ENCODE data around the gene ADAMTS2.

ADAMTS2 gene

DNA sequence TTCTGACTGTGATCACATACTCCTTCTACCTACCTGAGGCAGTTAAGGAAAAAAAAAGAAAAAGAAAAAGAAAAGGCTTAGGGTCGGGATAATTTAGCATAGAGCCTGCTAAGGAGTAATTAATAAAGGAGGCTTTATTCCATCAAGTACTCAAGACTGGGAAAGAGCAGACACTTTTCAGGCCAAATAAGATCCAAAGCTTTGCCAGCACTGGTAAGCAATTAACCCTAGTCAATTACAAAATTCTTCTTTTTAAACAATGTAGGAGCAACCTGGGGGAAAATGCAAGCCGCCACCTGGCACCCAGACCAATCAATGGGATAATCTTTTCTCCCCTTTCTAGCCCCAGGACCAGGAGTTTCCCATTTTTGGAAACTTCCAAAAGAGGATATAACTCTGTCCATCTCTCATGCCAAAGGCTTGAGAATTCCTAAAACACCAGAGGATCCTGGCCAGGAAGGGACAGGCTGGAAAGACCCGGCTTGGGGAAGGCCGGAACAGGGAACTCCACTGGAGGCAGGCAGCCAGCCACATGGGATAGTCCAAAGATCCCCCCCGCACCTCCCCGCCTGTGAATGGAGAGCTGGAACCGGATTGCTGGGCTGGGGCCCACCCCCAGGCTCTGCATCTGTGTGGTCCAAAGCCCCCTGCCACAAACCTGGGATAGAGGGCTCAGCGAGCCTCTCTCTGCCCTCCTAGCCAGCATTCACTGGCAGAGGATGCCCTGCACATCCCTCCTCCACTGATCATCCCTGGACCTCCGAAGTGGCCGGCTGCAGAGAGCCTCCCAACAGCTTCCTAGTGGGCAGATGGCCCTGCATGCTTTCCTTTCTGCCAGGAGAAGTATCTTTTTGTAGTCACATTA lies 167.3 kb downstream of the ADAMTS2 start:
- H3K27ac ChIP-seq: no peak overlapping the region
- H3K4me3 ChIP-seq (ENCODE audit: low read depth, low read length): no peak overlapping the region
- no peaks in the 10 kb centered on the region for H3K79me2 ChIP-seq
- no peaks in the 10 kb centered on the region for H3K4me1 ChIP-seq
- H3K9me3 ChIP-seq (ENCODE audit: control insufficient read depth, low read length): no peaks in the 10 kb centered on the region
- no peak overlapping the region for H2AFZ ChIP-seq
- no peak overlapping the region for H3K9ac ChIP-seq
- H3K4me2 ChIP-seq (ENCODE audit: low read length): no peak overlapping the region
- TF ChIP-seq, protein P1, sequence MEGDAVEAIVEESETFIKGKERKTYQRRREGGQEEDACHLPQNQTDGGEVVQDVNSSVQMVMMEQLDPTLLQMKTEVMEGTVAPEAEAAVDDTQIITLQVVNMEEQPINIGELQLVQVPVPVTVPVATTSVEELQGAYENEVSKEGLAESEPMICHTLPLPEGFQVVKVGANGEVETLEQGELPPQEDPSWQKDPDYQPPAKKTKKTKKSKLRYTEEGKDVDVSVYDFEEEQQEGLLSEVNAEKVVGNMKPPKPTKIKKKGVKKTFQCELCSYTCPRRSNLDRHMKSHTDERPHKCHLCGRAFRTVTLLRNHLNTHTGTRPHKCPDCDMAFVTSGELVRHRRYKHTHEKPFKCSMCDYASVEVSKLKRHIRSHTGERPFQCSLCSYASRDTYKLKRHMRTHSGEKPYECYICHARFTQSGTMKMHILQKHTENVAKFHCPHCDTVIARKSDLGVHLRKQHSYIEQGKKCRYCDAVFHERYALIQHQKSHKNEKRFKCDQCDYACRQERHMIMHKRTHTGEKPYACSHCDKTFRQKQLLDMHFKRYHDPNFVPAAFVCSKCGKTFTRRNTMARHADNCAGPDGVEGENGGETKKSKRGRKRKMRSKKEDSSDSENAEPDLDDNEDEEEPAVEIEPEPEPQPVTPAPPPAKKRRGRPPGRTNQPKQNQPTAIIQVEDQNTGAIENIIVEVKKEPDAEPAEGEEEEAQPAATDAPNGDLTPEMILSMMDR (IDR thresholded peaks at IDR 0.05): no peak
- peaks cover 3% of the 10 kb centered on the region for H3K27me3 ChIP-seq (ENCODE audit: control insufficient read depth, insufficient read depth, low read length)
- no peaks in the 10 kb centered on the region for H3K36me3 ChIP-seq (ENCODE audit: control insufficient read depth, insufficient read depth, low read length)

DNA sequence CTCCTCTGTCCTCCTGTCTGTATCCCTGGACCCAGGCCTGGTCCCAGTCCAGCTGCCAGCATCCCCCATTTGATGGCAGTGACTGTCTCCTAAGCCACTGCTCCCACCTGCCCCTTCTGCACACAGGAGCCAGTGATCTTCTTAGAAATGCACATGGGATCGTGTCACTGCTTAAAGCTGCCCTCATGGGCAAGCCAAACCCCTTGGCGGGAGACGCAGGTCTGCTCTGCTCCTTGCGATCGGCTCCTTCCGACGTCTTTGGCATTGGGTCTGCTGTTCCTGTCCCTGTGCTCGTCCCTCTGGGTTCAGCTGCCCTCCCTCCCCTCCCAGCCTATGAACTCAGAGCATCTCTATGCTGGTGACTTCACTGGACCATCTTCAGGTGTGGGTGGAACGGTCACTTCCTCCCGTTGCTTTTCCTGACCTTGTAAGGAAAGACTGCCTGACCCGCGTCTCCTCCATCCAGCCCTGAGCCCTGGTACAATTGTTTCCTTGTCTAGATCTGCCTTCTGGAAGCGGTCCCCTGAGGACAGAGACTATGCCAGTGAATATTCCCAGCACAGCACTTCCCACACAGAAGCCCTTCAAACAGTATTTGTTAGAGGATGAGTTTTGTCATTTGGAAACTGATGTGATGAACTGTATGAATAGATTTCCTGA lies 168.6 kb downstream of the ADAMTS2 start:
- peaks cover 3% of the 10 kb centered on the region for H3K27me3 ChIP-seq (ENCODE audit: control insufficient read depth, insufficient read depth, low read length)
- no peak overlapping the region for H3K9ac ChIP-seq
- no peak overlapping the region for H3K4me3 ChIP-seq (ENCODE audit: low read depth, low read length)
- H2AFZ ChIP-seq: no peak overlapping the region
- H3K4me1 ChIP-seq: no peaks in the 10 kb centered on the region
- H3K27ac ChIP-seq: no peak overlapping the region
- TF ChIP-seq, protein P1 (IDR thresholded peaks at IDR 0.05): no peak
- no peak overlapping the region for H3K4me2 ChIP-seq (ENCODE audit: low read length)
- no peaks in the 10 kb centered on the region for H3K79me2 ChIP-seq
- no peaks in the 10 kb centered on the region for H3K9me3 ChIP-seq (ENCODE audit: control insufficient read depth, low read length)
- no peaks in the 10 kb centered on the region for H3K36me3 ChIP-seq (ENCODE audit: control insufficient read depth, insufficient read depth, low read length)

DNA sequence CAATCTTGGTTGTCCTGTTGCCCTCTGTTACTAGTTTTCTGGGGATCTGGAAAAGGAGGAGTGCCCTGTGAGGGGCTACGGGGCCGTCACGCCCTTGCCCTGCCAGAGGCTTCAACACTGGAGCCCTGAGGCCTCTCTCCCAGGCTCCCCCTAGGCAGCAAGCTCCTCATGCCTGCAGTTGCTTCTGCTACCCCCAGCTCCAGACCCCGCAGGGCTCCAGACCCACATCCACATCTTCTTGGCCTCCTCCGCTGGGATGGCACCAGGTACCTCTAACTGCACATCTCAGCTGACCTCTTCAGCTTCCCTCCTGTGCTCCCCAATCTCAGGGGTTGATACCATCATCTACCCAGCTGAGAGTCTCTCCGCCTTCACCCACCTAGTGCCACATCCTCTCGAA lies 169.1 kb downstream of the ADAMTS2 start:
- Histone ChIP-seq H3K9me3 (ENCODE audit: control insufficient read depth, low read length) (no peaks in the 10 kb centered on the region), H3K27ac (no peak overlapping the region), H3K9ac (no peak overlapping the region), H3K27me3 (ENCODE audit: control insufficient read depth, insufficient read depth, low read length) (peaks cover 3% of the 10 kb centered on the region), H3K36me3 (ENCODE audit: control insufficient read depth, insufficient read depth, low read length) (no peaks in the 10 kb centered on the region), H3K4me3 (ENCODE audit: low read depth, low read length) (no peak overlapping the region), H3K4me1 (no peaks in the 10 kb centered on the region), H2AFZ (no peak overlapping the region), H3K79me2 (no peaks in the 10 kb centered on the region), H3K4me2 (ENCODE audit: low read length) (no peak overlapping the region)
- TF ChIP-seq, protein P1 (IDR thresholded peaks at IDR 0.05): no peak

DNA sequence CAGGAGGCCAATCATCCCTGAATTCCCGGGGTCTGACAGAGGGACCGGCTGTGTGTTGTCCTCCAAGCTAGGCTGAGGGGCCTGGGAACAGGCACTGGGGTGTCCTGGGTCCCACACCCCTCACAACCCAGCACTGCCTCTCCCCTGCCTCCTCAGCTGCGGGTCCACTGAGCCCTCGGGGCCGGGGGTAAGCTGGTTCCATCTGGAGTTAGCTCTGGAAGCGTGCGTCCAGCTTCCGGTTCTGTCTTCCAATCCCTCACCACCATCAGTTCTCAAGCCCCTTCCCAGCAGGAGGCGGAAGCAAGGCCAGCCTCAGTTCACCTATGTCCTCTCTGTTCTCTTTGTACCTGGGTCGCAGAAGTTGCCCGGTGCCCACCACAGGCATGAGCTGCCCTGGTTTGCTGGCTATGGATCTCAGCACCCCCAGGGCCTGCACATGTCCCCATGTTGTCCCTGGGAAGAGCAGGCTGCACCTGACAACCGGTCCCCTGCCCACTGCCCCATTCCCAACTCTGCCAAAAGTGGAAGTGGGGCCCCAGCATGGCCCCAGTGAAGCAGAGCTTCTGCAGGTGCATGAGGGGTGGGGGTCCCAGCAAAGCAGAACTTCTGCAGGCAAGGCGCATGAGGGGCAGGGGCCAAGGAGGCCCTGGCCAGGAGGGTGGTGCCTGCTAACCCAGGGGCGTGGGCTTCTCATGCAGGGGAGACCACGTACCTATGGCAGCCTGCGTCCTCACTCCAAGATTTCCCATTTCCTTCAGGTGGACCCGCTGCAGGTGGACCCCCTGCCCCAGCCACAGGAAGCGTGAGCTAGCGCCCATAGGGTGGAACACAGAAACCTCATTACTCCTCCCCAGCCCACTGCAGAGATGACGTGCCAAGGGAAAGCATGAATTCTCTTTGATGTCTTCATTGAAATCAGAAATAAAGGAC lies 173.2 kb downstream of the ADAMTS2 start:
- Histone ChIP-seq H3K4me2 (ENCODE audit: low read length) (no peak overlapping the region), H3K27me3 (ENCODE audit: control insufficient read depth, insufficient read depth, low read length) (no peaks in the 10 kb centered on the region), H3K9ac (no peak overlapping the region), H2AFZ (no peak overlapping the region), H3K36me3 (ENCODE audit: control insufficient read depth, insufficient read depth, low read length) (no peaks in the 10 kb centered on the region), H3K79me2 (no peaks in the 10 kb centered on the region), H3K9me3 (ENCODE audit: control insufficient read depth, low read length) (no peaks in the 10 kb centered on the region), H3K27ac (no peak overlapping the region), H3K4me1 (no peaks in the 10 kb centered on the region), H3K4me3 (ENCODE audit: low read depth, low read length) (no peak overlapping the region)
- TF ChIP-seq, protein P1 (IDR thresholded peaks at IDR 0.05): no peak
